ENCODE data around the gene CHSY1.

DNA sequence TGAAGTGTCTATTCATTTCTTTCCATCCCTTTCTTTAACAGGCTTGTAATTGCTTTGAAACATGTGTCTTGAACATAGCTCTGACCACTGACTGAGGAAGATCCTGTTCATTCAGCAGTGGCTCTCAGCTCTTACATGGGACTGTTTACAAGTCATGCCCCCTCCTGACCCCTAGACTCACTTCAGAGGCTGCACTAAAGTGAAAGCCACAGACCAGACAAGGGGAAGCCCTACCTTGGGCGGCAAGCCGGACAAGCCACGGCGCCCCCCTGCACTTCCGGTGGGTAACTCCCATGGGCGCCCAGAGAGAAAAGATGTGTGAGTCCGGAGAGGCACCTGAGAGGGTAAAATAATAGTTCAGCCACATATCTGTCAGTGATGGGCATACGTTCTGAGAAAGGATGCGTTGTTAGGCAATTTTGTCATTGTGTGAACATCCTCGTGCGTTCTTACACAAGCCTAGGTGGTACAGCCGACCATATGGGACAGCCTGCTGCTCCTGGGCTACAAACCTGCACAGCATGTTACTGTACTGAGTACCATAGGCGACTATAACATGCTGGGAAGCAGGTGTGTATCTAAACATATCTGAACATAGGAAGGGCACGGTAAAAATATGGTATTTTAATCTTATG, 116.2 kb downstream of the CHSY1 start:
- TF ChIP-seq, protein P1, sequence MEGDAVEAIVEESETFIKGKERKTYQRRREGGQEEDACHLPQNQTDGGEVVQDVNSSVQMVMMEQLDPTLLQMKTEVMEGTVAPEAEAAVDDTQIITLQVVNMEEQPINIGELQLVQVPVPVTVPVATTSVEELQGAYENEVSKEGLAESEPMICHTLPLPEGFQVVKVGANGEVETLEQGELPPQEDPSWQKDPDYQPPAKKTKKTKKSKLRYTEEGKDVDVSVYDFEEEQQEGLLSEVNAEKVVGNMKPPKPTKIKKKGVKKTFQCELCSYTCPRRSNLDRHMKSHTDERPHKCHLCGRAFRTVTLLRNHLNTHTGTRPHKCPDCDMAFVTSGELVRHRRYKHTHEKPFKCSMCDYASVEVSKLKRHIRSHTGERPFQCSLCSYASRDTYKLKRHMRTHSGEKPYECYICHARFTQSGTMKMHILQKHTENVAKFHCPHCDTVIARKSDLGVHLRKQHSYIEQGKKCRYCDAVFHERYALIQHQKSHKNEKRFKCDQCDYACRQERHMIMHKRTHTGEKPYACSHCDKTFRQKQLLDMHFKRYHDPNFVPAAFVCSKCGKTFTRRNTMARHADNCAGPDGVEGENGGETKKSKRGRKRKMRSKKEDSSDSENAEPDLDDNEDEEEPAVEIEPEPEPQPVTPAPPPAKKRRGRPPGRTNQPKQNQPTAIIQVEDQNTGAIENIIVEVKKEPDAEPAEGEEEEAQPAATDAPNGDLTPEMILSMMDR (IDR thresholded peaks at IDR 0.05), result no peak
- no peak for TF ChIP-seq POLR2A (IDR thresholded peaks at IDR 0.05)

Measured in right lobe of liver (tissue), 4 donors.